Measurements from ENCODE around the gene LMAN1L. TPM values are rescaled to one million over a fixed set of nuclear protein-coding genes. Genes with fewer than 3 reads are reported as not detected.

The LMAN1L gene
- total RNA-seq, 2 experiments from 2014 or later = 0.09 to 0.38 TPM

GRCh38 chr15:74857671-74858368, 45.2 kb downstream of the LMAN1L start:
- ChIA-PET POLR2A (interaction anchor here (0.6 to 1.9 kb wide), 8 partner anchors 12 to 44 kb away, joined by 3 to 18 read pairs (median 5); partner anchors contain the start of gene ULK3), CTCF (ENCODE audit: unreplicated experiment) (interaction anchor here (1.0 kb wide), 1 partner anchor 12 kb away, joined by 3 read pairs; no protein-coding TSS in a partner anchor)
- Histone ChIP-seq H3K9me3 (ENCODE audit: low read length) (no peaks in the 10 kb centered on the region), H3K4me3 (ENCODE audit: low read depth, low read length, poor library complexity, severe bottlenecking) (no peak overlapping the region), H2AFZ (ENCODE audit: low read length) (no peak overlapping the region), H4K20me1 (ENCODE audit: insufficient read depth, low read length) (no peaks in the 10 kb centered on the region), H3K27ac (ENCODE audit: low read depth, low read length, poor library complexity, severe bottlenecking) (peak overlapping the region; percentile 51), H3K9me2 (ENCODE audit: insufficient read depth, low read length) (no peaks in the 10 kb centered on the region), H3K4me2 (ENCODE audit: low read length) (peak overlapping the region; percentile 49), H3K36me3 (ENCODE audit: insufficient read depth, low read length) (peaks cover 20% of the 10 kb centered on the region), H3K4me1 (ENCODE audit: insufficient read depth, low read length, poor library complexity, severe bottlenecking) (peaks cover 43% of the 10 kb centered on the region), H3K79me2 (ENCODE audit: insufficient read depth, low read depth, low read length) (peaks cover 23% of the 10 kb centered on the region; the same call in 1 of the 2 replicates)
- no TSS peak for BruUV-seq (replicated peaks)
- intact Hi-C loops (cut with micrococcal nuclease; ENCODE audit: unreplicated experiment) = loop anchor here (2.0 kb wide), 1 partner anchor 15 kb away; the partner anchor contains the start of gene SCAMP2
- no peak for TF ChIP-seq EZH2phosphoT487 (IDR thresholded peaks at IDR 0.05; ENCODE audit: borderline replicate concordance, low read depth, low read length)
- DNase-seq (ENCODE audit: low spot score) = no peak

GRCh38 chr15:74858369-74858740, 45.7 kb downstream of the LMAN1L start:
- no peak overlapping the region for H2AFZ ChIP-seq (ENCODE audit: low read length)
- H3K4me3 ChIP-seq (ENCODE audit: low read depth, low read length, poor library complexity, severe bottlenecking) = no peak overlapping the region
- ChIA-PET CTCF (ENCODE audit: unreplicated experiment) (interaction anchor here (1.0 kb wide), 1 partner anchor 12 kb away, joined by 3 read pairs; no protein-coding TSS in a partner anchor), POLR2A (interaction anchor here (0.5 to 1.9 kb wide), 9 partner anchors 12 to 380 kb away, joined by 3 to 18 read pairs (median 4); partner anchors contain the start of gene ULK3)
- no peak for DNase-seq (ENCODE audit: low spot score)
- H3K4me2 ChIP-seq (ENCODE audit: low read length) = peak overlapping the region; percentile 49
- no TSS peak for BruUV-seq (replicated peaks)
- no peaks in the 10 kb centered on the region for H3K9me3 ChIP-seq (ENCODE audit: low read length)
- H3K4me1 ChIP-seq (ENCODE audit: insufficient read depth, low read length, poor library complexity, severe bottlenecking) = peaks cover 43% of the 10 kb centered on the region
- intact Hi-C loops (cut with micrococcal nuclease; ENCODE audit: unreplicated experiment) = no loop called here
- peaks cover 23% of the 10 kb centered on the region; the same call in 1 of the 2 replicates for H3K79me2 ChIP-seq (ENCODE audit: insufficient read depth, low read depth, low read length)
- H3K27ac ChIP-seq (ENCODE audit: low read depth, low read length, poor library complexity, severe bottlenecking) = peak overlapping the region; percentile 51
- TF ChIP-seq CTCF (conservative IDR thresholded peaks at IDR 0.05; ENCODE audit: low read length) (no peak), EZH2phosphoT487 (IDR thresholded peaks at IDR 0.05; ENCODE audit: borderline replicate concordance, low read depth, low read length) (no peak)
- H3K9me2 ChIP-seq (ENCODE audit: insufficient read depth, low read length) = no peaks in the 10 kb centered on the region
- peaks cover 15% of the 10 kb centered on the region; the same call in 1 of the 2 replicates for H3K36me3 ChIP-seq (ENCODE audit: insufficient read depth, low read length)
- no peaks in the 10 kb centered on the region for H4K20me1 ChIP-seq (ENCODE audit: insufficient read depth, low read length)

- H3K4me2 ChIP-seq (ENCODE audit: low read length) = no peak overlapping the region
- H3K4me3 ChIP-seq (ENCODE audit: low read depth, low read length, poor library complexity, severe bottlenecking) = no peak overlapping the region
- H3K79me2 ChIP-seq (ENCODE audit: insufficient read depth, low read depth, low read length) = peaks cover 40% of the 10 kb centered on the region
- peaks cover 25% of the 10 kb centered on the region for H3K36me3 ChIP-seq (ENCODE audit: insufficient read depth, low read length)
- intact Hi-C loops (cut with micrococcal nuclease; ENCODE audit: unreplicated experiment) = no loop called here
- H3K9me2 ChIP-seq (ENCODE audit: insufficient read depth, low read length) = no peaks in the 10 kb centered on the region
- H4K20me1 ChIP-seq (ENCODE audit: insufficient read depth, low read length) = no peaks in the 10 kb centered on the region
- DNase-seq (ENCODE audit: low spot score) = no peak
- ChIA-PET CTCF (ENCODE audit: unreplicated experiment) (no interaction called here), POLR2A (interaction anchor here (0.7 kb wide), 1 partner anchor 20 kb away, joined by 3 read pairs; the partner anchor contains the start of gene ULK3)
- H2AFZ ChIP-seq (ENCODE audit: low read length) = no peak overlapping the region
- no peak overlapping the region for H3K27ac ChIP-seq (ENCODE audit: low read depth, low read length, poor library complexity, severe bottlenecking)
- no TSS peak for BruUV-seq (replicated peaks)
- TF ChIP-seq CTCF (conservative IDR thresholded peaks at IDR 0.05; ENCODE audit: low read length) (no peak), EZH2phosphoT487 (IDR thresholded peaks at IDR 0.05; ENCODE audit: borderline replicate concordance, low read depth, low read length) (no peak)
- peaks cover 16% of the 10 kb centered on the region for H3K4me1 ChIP-seq (ENCODE audit: insufficient read depth, low read length, poor library complexity, severe bottlenecking)
- H3K9me3 ChIP-seq (ENCODE audit: low read length) = peaks cover 10% of the 10 kb centered on the region
These were observed 50.8 kb downstream of the LMAN1L start for GRCh38 chr15:74863239-74864056.
